ENCODE results near the gene TIGAR. TPM values are rescaled to one million over a fixed set of nuclear protein-coding genes. Genes with fewer than 3 reads are reported as not detected.

The TIGAR gene
- total RNA-seq, 2 experiments from 2014 or later, result 14.7 to 15.8 TPM

DNA sequence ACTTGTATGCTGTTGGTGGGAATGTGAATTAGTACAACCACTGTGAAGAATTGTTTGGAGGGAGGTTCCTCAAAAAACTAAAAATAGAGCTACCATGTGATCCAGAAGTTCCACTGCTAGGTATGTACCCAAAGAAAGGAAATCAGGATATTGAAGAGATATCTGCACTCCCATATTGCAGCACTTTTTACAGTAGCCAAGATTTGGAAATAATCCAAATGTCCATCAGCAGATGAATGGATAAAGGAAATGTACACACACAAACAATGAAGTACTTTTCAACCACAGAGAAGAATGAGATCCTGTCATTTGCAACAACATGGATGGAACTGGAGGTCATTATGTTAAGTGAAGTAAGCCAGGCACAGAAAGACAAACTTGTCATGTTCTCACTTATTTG, 25.9 kb downstream of the TIGAR start:
- ATAC-seq (no peak), DNase-seq (no peak)
- Mint-ChIP-seq H3K27me3 (ENCODE audit: low read depth) (no peaks in the 10 kb centered on the region), H3K36me3 (ENCODE audit: low read depth) (peaks cover 49% of the 10 kb centered on the region), H3K9me3 (ENCODE audit: insufficient read depth) (no peaks in the 10 kb centered on the region), H3K4me1 (ENCODE audit: low read depth) (no peaks in the 10 kb centered on the region), H3K4me3 (no peak overlapping the region), H3K27ac (no peak overlapping the region)
- CTCF ChIA-PET, result no interaction called here
- POLR2A ChIA-PET, result no interaction called here

- peak overlapping the region; percentile 71 for H3K27ac Mint-ChIP-seq
- H3K27me3 Mint-ChIP-seq (ENCODE audit: low read depth), result no peaks in the 10 kb centered on the region
- peaks cover 8% of the 10 kb centered on the region for H3K4me1 Mint-ChIP-seq (ENCODE audit: low read depth)
- ATAC-seq, result peak; percentile 96
- ChIA-PET CTCF (interaction anchor here (0.6 to 1.6 kb wide), 12 partner anchors 9 to 391 kb away, joined by 3 to 9 read pairs (median 3); no protein-coding TSS in a partner anchor), POLR2A (interaction anchor here (0.6 kb wide), 1 partner anchor 62 kb away, joined by 3 read pairs; no protein-coding TSS in a partner anchor)
- no peaks in the 10 kb centered on the region for H3K9me3 Mint-ChIP-seq (ENCODE audit: insufficient read depth)
- DNase-seq, result peak; percentile 82
- no peak overlapping the region for H3K4me3 Mint-ChIP-seq
- peaks cover 33% of the 10 kb centered on the region for H3K36me3 Mint-ChIP-seq (ENCODE audit: low read depth)
Observed at GRCh38 chr12:4353785-4354208, 32.8 kb downstream of the TIGAR start.

DNA sequence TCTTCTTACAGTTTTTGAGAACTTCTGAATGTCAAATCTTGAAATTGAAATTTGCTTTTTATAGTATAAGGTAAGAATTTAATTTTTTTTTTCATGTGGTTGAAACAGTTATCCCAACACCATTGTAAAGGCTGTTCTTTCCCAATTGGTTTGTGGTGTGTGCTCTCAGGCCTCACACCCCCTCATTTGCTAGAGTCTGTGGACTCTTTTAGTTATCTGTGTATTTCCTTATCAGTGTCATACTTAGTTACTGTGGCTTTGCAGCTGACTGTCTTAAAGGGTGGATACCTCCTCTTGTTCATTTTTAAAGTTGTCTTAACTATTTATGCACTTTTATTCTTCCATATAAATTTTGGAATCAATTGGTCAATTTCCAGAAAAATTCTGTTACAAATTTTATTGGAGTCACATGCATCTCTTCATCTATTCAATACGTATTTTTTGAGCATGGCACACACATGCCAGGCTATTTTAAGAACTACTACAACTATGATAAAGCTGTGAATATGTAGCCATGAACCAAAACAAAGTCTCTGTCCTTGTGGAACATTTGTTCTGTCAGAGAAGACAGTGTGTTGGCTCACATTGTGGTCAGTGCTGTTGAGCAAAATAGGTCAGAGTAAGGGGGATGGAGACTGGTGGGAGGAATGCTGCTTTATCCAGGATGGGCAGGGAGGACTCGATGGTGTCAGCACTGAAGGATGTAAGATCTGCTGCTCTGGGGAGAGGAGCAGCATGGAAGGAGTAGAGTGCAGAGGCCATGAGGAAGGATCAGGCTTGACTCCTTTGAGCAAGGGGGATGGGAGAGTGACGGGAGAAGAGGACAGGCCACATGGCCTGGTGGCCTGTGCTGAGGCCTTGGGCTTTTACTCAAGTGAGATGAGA, 34.4 kb downstream of the TIGAR start:
- Mint-ChIP-seq H3K27ac (no peak overlapping the region), H3K36me3 (ENCODE audit: low read depth) (peaks cover 27% of the 10 kb centered on the region), H3K4me1 (ENCODE audit: low read depth) (peaks cover 8% of the 10 kb centered on the region), H3K4me3 (no peak overlapping the region), H3K27me3 (ENCODE audit: low read depth) (peaks cover 4% of the 10 kb centered on the region), H3K9me3 (ENCODE audit: insufficient read depth) (no peaks in the 10 kb centered on the region)
- ATAC-seq (no peak), DNase-seq (no peak)
- POLR2A ChIA-PET, result no interaction called here
- CTCF ChIA-PET, result interaction anchor here (1.1 to 1.4 kb wide), 4 partner anchors 11 to 173 kb away, joined by 3 to 4 read pairs (median 4); no protein-coding TSS in a partner anchor

DNA sequence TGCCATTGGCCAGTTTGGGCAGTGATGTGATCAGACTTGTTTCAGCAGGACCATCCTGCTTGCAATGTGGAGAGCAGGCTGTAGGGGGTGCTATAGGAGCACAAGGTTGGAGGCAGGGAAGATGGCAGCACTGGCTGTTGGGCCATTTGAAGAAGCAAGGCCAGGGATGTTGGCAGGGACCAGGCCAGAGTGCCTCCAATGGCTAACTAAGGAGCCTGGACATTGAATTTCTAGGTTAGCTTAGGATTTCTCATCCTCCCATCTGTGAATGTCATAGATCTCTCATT, 35.0 kb downstream of the TIGAR start:
- ChIA-PET CTCF (interaction anchor here (1.3 to 1.4 kb wide), 3 partner anchors 11 to 172 kb away, joined by 3 to 4 read pairs (median 4); no protein-coding TSS in a partner anchor), POLR2A (no interaction called here)
- Mint-ChIP-seq H3K27ac (no peak overlapping the region), H3K27me3 (ENCODE audit: low read depth) (peaks cover 4% of the 10 kb centered on the region), H3K4me1 (ENCODE audit: low read depth) (peaks cover 8% of the 10 kb centered on the region), H3K4me3 (no peak overlapping the region), H3K9me3 (ENCODE audit: insufficient read depth) (no peaks in the 10 kb centered on the region), H3K36me3 (ENCODE audit: low read depth) (peaks cover 24% of the 10 kb centered on the region)
- DNase-seq (peak; percentile 73), ATAC-seq (peak; percentile 37)

- Mint-ChIP-seq H3K27me3 (ENCODE audit: low read depth) (peaks cover 42% of the 10 kb centered on the region), H3K36me3 (ENCODE audit: low read depth) (no peaks in the 10 kb centered on the region), H3K27ac (no peak overlapping the region), H3K4me3 (no peak overlapping the region), H3K9me3 (ENCODE audit: insufficient read depth) (no peaks in the 10 kb centered on the region), H3K4me1 (ENCODE audit: low read depth) (no peaks in the 10 kb centered on the region)
- DNase-seq, result no peak
- POLR2A ChIA-PET, result no interaction called here
- CTCF ChIA-PET, result interaction anchor here (0.9 to 1.3 kb wide), 2 partner anchors 10 to 11 kb away, joined by 3 to 4 read pairs; no protein-coding TSS in a partner anchor
- ATAC-seq, result no peak
Observed at GRCh38 chr12:4366090-4366489, 45.1 kb downstream of the TIGAR start.

GRCh38 chr12:4369548-4369947, 48.5 kb downstream of the TIGAR start:
- CTCF ChIA-PET, result interaction anchor here (0.8 to 1.6 kb wide), 3 partner anchors 11 to 51 kb away, joined by 3 to 4 read pairs (median 3); no protein-coding TSS in a partner anchor
- Mint-ChIP-seq H3K9me3 (ENCODE audit: insufficient read depth) (no peaks in the 10 kb centered on the region), H3K27ac (no peak overlapping the region), H3K36me3 (ENCODE audit: low read depth) (no peaks in the 10 kb centered on the region), H3K27me3 (ENCODE audit: low read depth) (peaks cover 34% of the 10 kb centered on the region), H3K4me3 (no peak overlapping the region), H3K4me1 (ENCODE audit: low read depth) (no peaks in the 10 kb centered on the region)
- DNase-seq, result no peak
- POLR2A ChIA-PET, result no interaction called here
- ATAC-seq, result no peak

GRCh38 chr12:4370265-4370664, 49.3 kb downstream of the TIGAR start:
- CTCF ChIA-PET, result interaction anchor here (0.8 kb wide), 1 partner anchor 10 kb away, joined by 3 read pairs; no protein-coding TSS in a partner anchor
- no peak overlapping the region for H3K27ac Mint-ChIP-seq
- H3K4me1 Mint-ChIP-seq (ENCODE audit: low read depth), result no peaks in the 10 kb centered on the region
- H3K9me3 Mint-ChIP-seq (ENCODE audit: insufficient read depth), result no peaks in the 10 kb centered on the region
- no peak overlapping the region for H3K4me3 Mint-ChIP-seq
- DNase-seq, result no peak
- POLR2A ChIA-PET, result no interaction called here
- H3K36me3 Mint-ChIP-seq (ENCODE audit: low read depth), result no peaks in the 10 kb centered on the region
- ATAC-seq, result no peak
- peaks cover 36% of the 10 kb centered on the region for H3K27me3 Mint-ChIP-seq (ENCODE audit: low read depth)

DNA sequence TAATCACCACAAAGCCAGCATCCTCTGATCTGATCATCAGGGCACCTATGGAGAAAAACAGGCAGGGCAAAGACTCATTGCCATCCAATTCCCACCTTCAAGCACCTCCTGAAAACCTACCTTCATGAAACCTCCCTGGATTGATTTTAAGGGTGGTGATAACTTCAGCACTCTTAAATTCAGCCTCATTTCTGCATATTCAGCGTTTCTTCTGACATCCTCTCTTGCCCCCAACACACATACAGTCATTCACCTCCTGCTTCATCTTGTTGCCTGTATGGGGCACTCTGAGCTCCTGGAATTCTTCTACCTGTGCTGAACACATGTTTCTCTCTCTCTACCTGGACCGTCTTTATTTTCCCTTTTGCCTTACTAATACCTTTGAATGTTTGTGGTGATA, 51.6 kb downstream of the TIGAR start:
- Mint-ChIP-seq H3K27me3 (ENCODE audit: low read depth) (peaks cover 24% of the 10 kb centered on the region), H3K4me1 (ENCODE audit: low read depth) (no peaks in the 10 kb centered on the region), H3K9me3 (ENCODE audit: insufficient read depth) (no peaks in the 10 kb centered on the region), H3K27ac (no peak overlapping the region), H3K36me3 (ENCODE audit: low read depth) (no peaks in the 10 kb centered on the region), H3K4me3 (no peak overlapping the region)
- CTCF ChIA-PET, result no interaction called here
- POLR2A ChIA-PET, result no interaction called here
- DNase-seq, result no peak
- no peak for ATAC-seq

DNA sequence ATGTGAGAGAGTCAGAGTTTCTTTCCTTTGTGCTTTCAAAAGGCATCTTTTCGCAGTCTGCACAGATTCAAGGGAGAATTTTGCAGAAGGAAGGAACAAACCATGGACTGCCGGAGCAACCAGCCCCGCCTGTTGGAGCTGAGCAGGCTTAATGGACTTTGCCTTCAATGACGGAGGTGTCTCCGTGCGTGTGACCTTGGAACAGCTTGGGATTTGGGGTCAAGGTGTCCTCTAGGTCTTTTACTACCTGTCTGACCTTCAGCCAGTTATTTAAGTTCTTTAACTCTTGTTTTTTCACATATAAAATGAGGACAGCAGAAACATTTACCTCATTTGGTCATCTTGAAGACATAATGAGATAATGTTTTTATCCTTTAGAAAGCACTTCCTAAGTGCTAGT, 54.4 kb downstream of the TIGAR start:
- H3K9me3 Mint-ChIP-seq (ENCODE audit: insufficient read depth), result no peaks in the 10 kb centered on the region
- POLR2A ChIA-PET, result interaction anchor here (0.6 kb wide), 1 partner anchor 27 kb away, joined by 3 read pairs; no protein-coding TSS in a partner anchor
- CTCF ChIA-PET, result no interaction called here
- no peak for DNase-seq
- H3K27me3 Mint-ChIP-seq (ENCODE audit: low read depth), result peaks cover 37% of the 10 kb centered on the region
- H3K27ac Mint-ChIP-seq, result no peak overlapping the region
- no peaks in the 10 kb centered on the region for H3K36me3 Mint-ChIP-seq (ENCODE audit: low read depth)
- H3K4me3 Mint-ChIP-seq, result no peak overlapping the region
- H3K4me1 Mint-ChIP-seq (ENCODE audit: low read depth), result no peaks in the 10 kb centered on the region
- no peak for ATAC-seq

DNA sequence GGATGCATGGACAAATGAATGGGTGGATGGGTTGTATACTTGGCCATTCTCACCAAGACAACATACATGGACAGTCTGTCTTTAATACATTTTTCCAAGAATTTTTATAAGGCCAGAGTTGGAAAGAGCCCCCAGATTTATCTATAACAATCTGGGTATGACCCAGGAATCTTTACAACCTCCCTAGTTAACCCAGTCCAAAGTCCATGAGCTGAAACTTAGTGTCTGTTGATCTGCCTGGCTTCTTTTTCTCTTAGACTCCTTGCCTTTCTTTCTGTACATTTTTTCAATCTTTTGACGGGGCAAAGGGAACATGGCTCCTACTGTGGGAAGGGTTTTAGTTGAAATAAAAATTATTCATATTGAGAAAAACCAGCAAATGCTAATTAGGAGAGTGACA, 57.8 kb downstream of the TIGAR start:
- POLR2A ChIA-PET, result no interaction called here
- CTCF ChIA-PET, result no interaction called here

DNA sequence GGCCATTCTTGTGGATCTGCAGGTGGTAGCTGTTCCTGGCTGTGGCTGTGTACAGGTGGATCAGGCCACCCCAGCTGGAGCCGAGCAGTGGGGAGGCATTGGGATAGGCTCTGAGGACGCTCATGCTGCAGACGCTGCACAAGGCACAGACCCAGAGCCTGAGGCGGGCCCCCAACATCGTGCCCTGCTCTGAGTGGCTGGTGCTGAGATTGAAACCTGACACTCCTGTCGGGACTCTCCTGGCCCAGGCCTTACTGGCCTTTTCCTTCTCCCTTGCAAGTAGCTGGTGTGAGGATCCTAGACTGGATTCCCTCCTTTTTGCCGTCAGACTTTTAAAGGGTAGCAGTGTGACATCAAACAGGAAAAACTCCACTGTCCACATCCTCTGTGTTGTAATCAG, 58.4 kb downstream of the TIGAR start, which contains the start of gene FGF23:
TSS of gene FGF23 (minus strand) at position 308 of the 400 bp plus-strand sequence. CDS start at position 178, 130 bp downstream.
- CTCF ChIA-PET, result interaction anchor here (1.5 kb wide), 1 partner anchor 9 kb away, joined by 4 read pairs; no protein-coding TSS in a partner anchor
- H3K4me3 Mint-ChIP-seq, result no peak within 1 kb of the TSS

More for the DNA sequence above, 57.8 kb downstream of the TIGAR start:
- Mint-ChIP-seq H3K4me1 (ENCODE audit: low read depth) (no peaks in the 10 kb centered on the region), H3K4me3 (no peak overlapping the region), H3K9me3 (ENCODE audit: insufficient read depth) (no peaks in the 10 kb centered on the region), H3K36me3 (ENCODE audit: low read depth) (no peaks in the 10 kb centered on the region), H3K27ac (no peak overlapping the region), H3K27me3 (ENCODE audit: low read depth) (peaks cover 45% of the 10 kb centered on the region)
- DNase-seq (no peak), ATAC-seq (no peak)

DNA sequence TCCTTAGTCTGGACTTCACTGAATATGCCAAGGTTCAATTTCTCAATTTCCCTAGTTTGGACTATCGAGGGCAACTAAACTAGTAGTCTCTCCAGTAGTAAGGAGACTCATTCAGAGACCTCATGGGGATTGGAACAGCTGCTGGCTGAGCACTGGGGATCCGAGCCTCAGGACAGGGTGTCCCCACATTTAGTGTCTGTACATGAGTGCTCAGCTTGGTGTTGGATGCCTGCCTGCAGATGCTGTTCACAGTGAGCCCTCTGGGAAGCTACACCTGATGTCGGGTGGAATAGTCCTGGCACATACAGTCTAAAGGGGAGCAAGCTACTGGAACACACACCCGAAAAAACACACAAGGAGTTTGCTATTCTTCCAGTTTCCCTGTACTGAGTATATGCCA, 59.3 kb downstream of the TIGAR start:
- CTCF ChIA-PET, result interaction anchor here (0.9 to 1.5 kb wide), 4 partner anchors 8 to 202 kb away, joined by 3 to 5 read pairs (median 4); no protein-coding TSS in a partner anchor
- H3K4me1 Mint-ChIP-seq (ENCODE audit: low read depth), result no peaks in the 10 kb centered on the region
- no peak overlapping the region for H3K27ac Mint-ChIP-seq
- H3K36me3 Mint-ChIP-seq (ENCODE audit: low read depth), result no peaks in the 10 kb centered on the region
- peaks cover 39% of the 10 kb centered on the region for H3K27me3 Mint-ChIP-seq (ENCODE audit: low read depth)
- ATAC-seq (no peak), DNase-seq (no peak)
- H3K9me3 Mint-ChIP-seq (ENCODE audit: insufficient read depth), result no peaks in the 10 kb centered on the region
- H3K4me3 Mint-ChIP-seq, result no peak overlapping the region
- POLR2A ChIA-PET, result no interaction called here

More for the DNA sequence above, 58.4 kb downstream of the TIGAR start, which contains the start of gene FGF23:
- H3K27ac Mint-ChIP-seq, result no peak within 1 kb of the TSS
- no peaks in the 10 kb centered on the region for H3K36me3 Mint-ChIP-seq (ENCODE audit: low read depth)
- POLR2A ChIA-PET, result no interaction called here
- no peak for DNase-seq
- no peaks in the 10 kb centered on the region for H3K9me3 Mint-ChIP-seq (ENCODE audit: insufficient read depth)
- no peak for ATAC-seq
- H3K4me1 Mint-ChIP-seq (ENCODE audit: low read depth), result no peaks in the 10 kb centered on the region
- peaks cover 45% of the 10 kb centered on the region for H3K27me3 Mint-ChIP-seq (ENCODE audit: low read depth)

Measured in activated CD8-positive, alpha-beta T cell treated with anti-CD3 and anti-CD28 coated beads, Interleukin-2, amount 10 ng/mL, durations not matched to agents 7 days and 5 days (primary cell).